HEK293 (cell line): Measurements from ENCODE around the gene MOGAT2.

ENCODE experiments used
- EGR2 ChIP-seq: fragments of 450-650 bp; formaldehyde crosslinking; IDR thresholded peaks from 2 replicates; pipeline ENCODE4 v1.5.1; 2016; ENCODE audit warnings: low read depth, missing biosample characterization, missing genetic modification characterization
- GLI4 ChIP-seq: fragments of 450-650 bp; formaldehyde crosslinking; IDR thresholded peaks from 2 replicates; pipeline ENCODE4 v1.5.1; 2016; ENCODE audit warnings: missing biosample characterization, missing genetic modification characterization
- IKZF3 ChIP-seq: fragments of 450-650 bp; IDR thresholded peaks from 2 replicates; pipeline ENCODE4 v1.5.0; 2018; ENCODE audit warnings: missing biosample characterization, mild to moderate bottlenecking, missing genetic modification characterization, moderate library complexity
- KLF1 ChIP-seq: fragments of 450-650 bp; formaldehyde crosslinking; IDR thresholded peaks from 2 replicates; pipeline ENCODE4 v1.5.1; 2016; ENCODE audit warnings: missing biosample characterization, missing genetic modification characterization
- REPIN1 ChIP-seq: fragments of 450-650 bp; formaldehyde crosslinking; IDR thresholded peaks from 2 replicates; pipeline ENCODE4 v1.5.1; 2017; ENCODE audit warnings: missing biosample characterization, missing genetic modification characterization, low read depth
- ZFP41 ChIP-seq: fragments of 450-650 bp; formaldehyde crosslinking; IDR thresholded peaks from 2 replicates; pipeline ENCODE4 v1.5.1; 2016; ENCODE audit warnings: missing biosample characterization, missing genetic modification characterization, borderline replicate concordance
- ZFP69B ChIP-seq: fragments of 450-650 bp; formaldehyde crosslinking; IDR thresholded peaks from 2 replicates; pipeline ENCODE4 v1.5.1; 2016; ENCODE audit warnings: missing biosample characterization, missing genetic modification characterization
- ZIC2 ChIP-seq: fragments of 450-650 bp; formaldehyde crosslinking; IDR thresholded peaks from 2 replicates; pipeline ENCODE4 v1.5.1; 2016; ENCODE audit warnings: missing biosample characterization, missing genetic modification characterization
- ZNF184 ChIP-seq: fragments of 450-650 bp; IDR thresholded peaks from 2 replicates; pipeline ENCODE4 v1.5.1; 2018; ENCODE audit warnings: missing biosample characterization, mild to moderate bottlenecking, missing genetic modification characterization
- ZNF223 ChIP-seq: fragments of 450-650 bp; formaldehyde crosslinking; IDR thresholded peaks from 2 replicates; pipeline ENCODE4 v1.5.1; 2016; ENCODE audit warnings: missing biosample characterization, missing genetic modification characterization
- ZNF292 ChIP-seq: fragments of 450-650 bp; formaldehyde crosslinking; IDR thresholded peaks from 2 replicates; pipeline ENCODE4 v1.5.1; 2016; ENCODE audit warnings: low read depth, missing biosample characterization, missing genetic modification characterization, borderline replicate concordance
- ZNF350 ChIP-seq: fragments of 450-650 bp; formaldehyde crosslinking; IDR thresholded peaks from 2 replicates; pipeline ENCODE4 v1.5.0; 2017; ENCODE audit warnings: missing biosample characterization, mild to moderate bottlenecking, missing genetic modification characterization
- ZNF394 ChIP-seq: fragments of 450-650 bp; formaldehyde crosslinking; IDR thresholded peaks from 2 replicates; pipeline ENCODE4 v1.5.1; 2016; ENCODE audit warnings: missing biosample characterization, missing genetic modification characterization, mild to moderate bottlenecking, moderate library complexity, borderline replicate concordance
- ZNF416 ChIP-seq: fragments of 450-650 bp; formaldehyde crosslinking; IDR thresholded peaks from 2 replicates; pipeline ENCODE4 v1.5.1; 2016; ENCODE audit warnings: missing biosample characterization, missing genetic modification characterization
- ZNF426 ChIP-seq: fragments of 450-650 bp; formaldehyde crosslinking; IDR thresholded peaks from 2 replicates; pipeline ENCODE4 v1.5.1; 2017; ENCODE audit warnings: missing biosample characterization, missing genetic modification characterization, mild to moderate bottlenecking, inconsistent platforms, moderate library complexity
- ZNF501 ChIP-seq: fragments of 450-650 bp; formaldehyde crosslinking; IDR thresholded peaks from 2 replicates; pipeline ENCODE4 v1.5.1; 2016; ENCODE audit warnings: missing biosample characterization, missing genetic modification characterization
- ZNF629 ChIP-seq: fragments of 450-650 bp; formaldehyde crosslinking; IDR thresholded peaks from 2 replicates; pipeline ENCODE4 v1.5.1; 2017; ENCODE audit warnings: missing biosample characterization, missing genetic modification characterization
- ZNF660 ChIP-seq: fragments of 450-650 bp; IDR thresholded peaks from 2 replicates; pipeline ENCODE4 v1.5.1; 2018; ENCODE audit warnings: missing biosample characterization, mild to moderate bottlenecking, missing genetic modification characterization
- ZNF768 ChIP-seq: fragments of 450-650 bp; formaldehyde crosslinking; IDR thresholded peaks from 2 replicates; pipeline ENCODE4 v1.5.1; 2018; ENCODE audit warnings: missing biosample characterization, mild to moderate bottlenecking, missing genetic modification characterization
- TF ChIP-seq, protein P1 (sequence below): fragments of 450-650 bp; formaldehyde crosslinking; IDR thresholded peaks from 2 replicates; pipeline ENCODE4 v1.5.1; 2016; ENCODE audit warnings: missing biosample characterization, missing genetic modification characterization
- TF ChIP-seq, protein P2 (sequence below): fragments of 450-650 bp; formaldehyde crosslinking; IDR thresholded peaks from 2 replicates; pipeline ENCODE4 v1.5.1; 2016; ENCODE audit warnings: missing biosample characterization, missing genetic modification characterization
- TF ChIP-seq, protein P3 (sequence below): fragments of 450-650 bp; formaldehyde crosslinking; IDR thresholded peaks from 2 replicates; pipeline ENCODE4 v1.5.1; 2016; ENCODE audit warnings: missing biosample characterization, missing genetic modification characterization
- TF ChIP-seq, protein P4 (sequence below): fragments of 450-650 bp; formaldehyde crosslinking; IDR thresholded peaks from 2 replicates; pipeline ENCODE4 v1.5.1; 2016; ENCODE audit warnings: missing biosample characterization, missing genetic modification characterization
- TF ChIP-seq, protein P5 (sequence below): fragments of 450-650 bp; formaldehyde crosslinking; IDR thresholded peaks from 2 replicates; pipeline ENCODE4 v1.5.1; 2017; ENCODE audit warnings: missing biosample characterization, missing genetic modification characterization
- TF ChIP-seq, protein P6 (sequence below): fragments of 450-650 bp; formaldehyde crosslinking; IDR thresholded peaks from 2 replicates; pipeline ENCODE4 v1.5.0; 2017; ENCODE audit warnings: missing biosample characterization, missing genetic modification characterization, borderline replicate concordance

MOGAT2 gene

DNA sequence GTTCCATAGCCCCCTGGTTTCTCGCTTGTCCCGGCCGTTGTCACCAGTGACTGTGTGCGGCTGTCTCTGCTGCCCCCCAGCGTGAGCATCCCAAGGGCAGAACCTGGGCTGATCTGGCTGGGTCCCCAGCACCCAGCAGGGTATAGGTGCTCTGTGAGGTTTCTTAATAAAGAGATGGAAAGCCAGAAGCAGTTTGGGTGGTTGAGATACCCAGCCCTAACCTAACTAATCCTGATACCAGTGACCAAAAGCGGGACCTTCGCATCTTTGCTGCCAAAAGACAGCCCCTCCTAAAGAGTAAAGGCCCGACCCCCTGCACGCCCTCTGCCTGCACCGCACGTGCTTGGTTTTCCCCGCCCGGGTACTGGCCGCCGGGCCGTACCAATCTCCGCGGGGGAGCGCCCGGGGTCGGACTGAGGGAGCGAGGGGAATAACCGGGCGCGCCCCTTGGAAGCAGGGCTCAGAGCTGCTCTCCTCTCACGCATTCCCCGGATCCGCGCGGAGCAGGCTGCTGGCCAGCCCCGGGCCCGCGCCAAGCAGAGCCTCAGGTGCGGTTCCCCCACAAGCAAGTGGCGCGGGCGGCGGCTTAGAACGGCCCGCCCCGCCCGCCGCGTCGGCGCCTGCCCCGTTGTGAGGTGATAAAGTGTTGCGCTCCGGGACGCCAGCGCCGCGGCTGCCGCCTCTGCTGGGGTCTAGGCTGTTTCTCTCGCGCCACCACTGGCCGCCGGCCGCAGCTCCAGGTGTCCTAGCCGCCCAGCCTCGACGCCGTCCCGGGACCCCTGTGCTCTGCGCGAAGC, 50.7 kb downstream of the MOGAT2 start, which contains the start of gene DGAT2 (continued):
- TF ChIP-seq, protein P1, sequence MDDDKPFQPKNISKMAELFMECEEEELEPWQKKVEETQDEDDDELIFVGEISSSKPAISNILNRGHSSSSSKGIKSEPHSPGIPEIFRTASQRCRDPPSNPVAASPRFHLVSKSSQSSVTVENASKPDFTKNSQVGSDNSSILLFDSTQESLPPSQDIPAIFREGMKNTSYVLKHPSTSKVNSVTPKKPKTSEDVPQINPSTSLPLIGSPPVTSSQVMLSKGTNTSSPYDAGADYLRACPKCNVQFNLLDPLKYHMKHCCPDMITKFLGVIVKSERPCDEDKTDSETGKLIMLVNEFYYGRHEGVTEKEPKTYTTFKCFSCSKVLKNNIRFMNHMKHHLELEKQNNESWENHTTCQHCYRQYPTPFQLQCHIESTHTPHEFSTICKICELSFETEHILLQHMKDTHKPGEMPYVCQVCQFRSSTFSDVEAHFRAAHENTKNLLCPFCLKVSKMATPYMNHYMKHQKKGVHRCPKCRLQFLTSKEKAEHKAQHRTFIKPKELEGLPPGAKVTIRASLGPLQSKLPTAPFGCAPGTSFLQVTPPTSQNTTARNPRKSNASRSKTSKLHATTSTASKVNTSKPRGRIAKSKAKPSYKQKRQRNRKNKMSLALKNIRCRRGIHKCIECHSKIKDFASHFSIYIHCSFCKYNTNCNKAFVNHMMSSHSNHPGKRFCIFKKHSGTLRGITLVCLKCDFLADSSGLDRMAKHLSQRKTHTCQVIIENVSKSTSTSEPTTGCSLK = no peak
- TF ChIP-seq ZNF660 (tag by site-specific recombination) (0 out of 2 replicates have a peak, but pooled peaks have one; percentile 36), ZNF629 (tag by site-specific recombination) (peak; percentile 69; the same call in 1 of the 2 replicates), ZNF768 (0 out of 2 replicates have a peak, but pooled peaks have one; percentile 6), KLF1 (tag by site-specific recombination) (peak; percentile 57; the same call in 1 of the 2 replicates), ZNF501 (peak; percentile 67; the same call in 1 of the 2 replicates), ZNF292 (tag by site-specific recombination) (no peak), EGR2 (tag by site-specific recombination) (no peak), ZNF416 (tag by site-specific recombination) (no peak), ZNF394 (tag by site-specific recombination) (peak; percentile 26; the same call in 1 of the 2 replicates), ZNF184 (tag by site-specific recombination) (no peak), REPIN1 (tag by site-specific recombination) (no peak; the same call in 1 of the 2 replicates), GLI4 (tag by site-specific recombination) (no peak), ZFP69B (tag by site-specific recombination) (peak; percentile 45; the same call in 1 of the 2 replicates), ZFP41 (no peak), ZIC2 (tag by site-specific recombination) (peak; percentile 90), ZNF350 (no peak), ZNF426 (tag by site-specific recombination) (no peak), ZNF223 (tag by site-specific recombination) (peak; percentile 96), IKZF3 (tag by site-specific recombination) (no peak)
- TF ChIP-seq, protein P2, sequence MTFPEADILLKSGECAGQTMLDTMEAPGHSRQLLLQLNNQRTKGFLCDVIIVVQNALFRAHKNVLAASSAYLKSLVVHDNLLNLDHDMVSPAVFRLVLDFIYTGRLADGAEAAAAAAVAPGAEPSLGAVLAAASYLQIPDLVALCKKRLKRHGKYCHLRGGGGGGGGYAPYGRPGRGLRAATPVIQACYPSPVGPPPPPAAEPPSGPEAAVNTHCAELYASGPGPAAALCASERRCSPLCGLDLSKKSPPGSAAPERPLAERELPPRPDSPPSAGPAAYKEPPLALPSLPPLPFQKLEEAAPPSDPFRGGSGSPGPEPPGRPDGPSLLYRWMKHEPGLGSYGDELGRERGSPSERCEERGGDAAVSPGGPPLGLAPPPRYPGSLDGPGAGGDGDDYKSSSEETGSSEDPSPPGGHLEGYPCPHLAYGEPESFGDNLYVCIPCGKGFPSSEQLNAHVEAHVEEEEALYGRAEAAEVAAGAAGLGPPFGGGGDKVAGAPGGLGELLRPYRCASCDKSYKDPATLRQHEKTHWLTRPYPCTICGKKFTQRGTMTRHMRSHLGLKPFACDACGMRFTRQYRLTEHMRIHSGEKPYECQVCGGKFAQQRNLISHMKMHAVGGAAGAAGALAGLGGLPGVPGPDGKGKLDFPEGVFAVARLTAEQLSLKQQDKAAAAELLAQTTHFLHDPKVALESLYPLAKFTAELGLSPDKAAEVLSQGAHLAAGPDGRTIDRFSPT (tag by site-specific recombination) = peak; percentile 41; the same call in 1 of the 2 replicates
- TF ChIP-seq, protein P3, sequence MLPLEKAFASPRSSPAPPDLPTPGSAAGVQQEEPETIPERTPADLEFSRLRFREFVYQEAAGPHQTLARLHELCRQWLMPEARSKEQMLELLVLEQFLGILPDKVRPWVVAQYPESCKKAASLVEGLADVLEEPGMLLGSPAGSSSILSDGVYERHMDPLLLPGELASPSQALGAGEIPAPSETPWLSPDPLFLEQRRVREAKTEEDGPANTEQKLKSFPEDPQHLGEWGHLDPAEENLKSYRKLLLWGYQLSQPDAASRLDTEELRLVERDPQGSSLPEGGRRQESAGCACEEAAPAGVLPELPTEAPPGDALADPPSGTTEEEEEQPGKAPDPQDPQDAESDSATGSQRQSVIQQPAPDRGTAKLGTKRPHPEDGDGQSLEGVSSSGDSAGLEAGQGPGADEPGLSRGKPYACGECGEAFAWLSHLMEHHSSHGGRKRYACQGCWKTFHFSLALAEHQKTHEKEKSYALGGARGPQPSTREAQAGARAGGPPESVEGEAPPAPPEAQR (tag by site-specific recombination) = peak; percentile 73; the same call in 1 of the 2 replicates
- TF ChIP-seq, protein P4, sequence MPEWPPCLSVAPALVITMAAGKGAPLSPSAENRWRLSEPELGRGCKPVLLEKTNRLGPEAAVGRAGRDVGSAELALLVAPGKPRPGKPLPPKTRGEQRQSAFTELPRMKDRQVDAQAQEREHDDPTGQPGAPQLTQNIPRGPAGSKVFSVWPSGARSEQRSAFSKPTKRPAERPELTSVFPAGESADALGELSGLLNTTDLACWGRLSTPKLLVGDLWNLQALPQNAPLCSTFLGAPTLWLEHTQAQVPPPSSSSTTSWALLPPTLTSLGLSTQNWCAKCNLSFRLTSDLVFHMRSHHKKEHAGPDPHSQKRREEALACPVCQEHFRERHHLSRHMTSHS (tag by site-specific recombination) = no peak
- TF ChIP-seq, protein P5, sequence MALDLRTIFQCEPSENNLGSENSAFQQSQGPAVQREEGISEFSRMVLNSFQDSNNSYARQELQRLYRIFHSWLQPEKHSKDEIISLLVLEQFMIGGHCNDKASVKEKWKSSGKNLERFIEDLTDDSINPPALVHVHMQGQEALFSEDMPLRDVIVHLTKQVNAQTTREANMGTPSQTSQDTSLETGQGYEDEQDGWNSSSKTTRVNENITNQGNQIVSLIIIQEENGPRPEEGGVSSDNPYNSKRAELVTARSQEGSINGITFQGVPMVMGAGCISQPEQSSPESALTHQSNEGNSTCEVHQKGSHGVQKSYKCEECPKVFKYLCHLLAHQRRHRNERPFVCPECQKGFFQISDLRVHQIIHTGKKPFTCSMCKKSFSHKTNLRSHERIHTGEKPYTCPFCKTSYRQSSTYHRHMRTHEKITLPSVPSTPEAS (tag by site-specific recombination) = no peak
- TF ChIP-seq, protein P6, sequence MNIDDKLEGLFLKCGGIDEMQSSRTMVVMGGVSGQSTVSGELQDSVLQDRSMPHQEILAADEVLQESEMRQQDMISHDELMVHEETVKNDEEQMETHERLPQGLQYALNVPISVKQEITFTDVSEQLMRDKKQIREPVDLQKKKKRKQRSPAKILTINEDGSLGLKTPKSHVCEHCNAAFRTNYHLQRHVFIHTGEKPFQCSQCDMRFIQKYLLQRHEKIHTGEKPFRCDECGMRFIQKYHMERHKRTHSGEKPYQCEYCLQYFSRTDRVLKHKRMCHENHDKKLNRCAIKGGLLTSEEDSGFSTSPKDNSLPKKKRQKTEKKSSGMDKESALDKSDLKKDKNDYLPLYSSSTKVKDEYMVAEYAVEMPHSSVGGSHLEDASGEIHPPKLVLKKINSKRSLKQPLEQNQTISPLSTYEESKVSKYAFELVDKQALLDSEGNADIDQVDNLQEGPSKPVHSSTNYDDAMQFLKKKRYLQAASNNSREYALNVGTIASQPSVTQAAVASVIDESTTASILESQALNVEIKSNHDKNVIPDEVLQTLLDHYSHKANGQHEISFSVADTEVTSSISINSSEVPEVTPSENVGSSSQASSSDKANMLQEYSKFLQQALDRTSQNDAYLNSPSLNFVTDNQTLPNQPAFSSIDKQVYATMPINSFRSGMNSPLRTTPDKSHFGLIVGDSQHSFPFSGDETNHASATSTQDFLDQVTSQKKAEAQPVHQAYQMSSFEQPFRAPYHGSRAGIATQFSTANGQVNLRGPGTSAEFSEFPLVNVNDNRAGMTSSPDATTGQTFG (tag by site-specific recombination) = no peak
